HG03095 (cell line): ENCODE results near the gene DDIAS.
A peak's percentile ranks its signal among the peaks of the same experiment; 100 is the strongest.
"Not testable (repeated sequence)": the region's sequence is repeated elsewhere in the genome, so short reads cannot be mapped to it uniquely, and the experiment has no call there.

Experiments used
- ATAC-seq: cut with Tn5 transposase; IDR thresholded peaks from one replicate; pipeline ENCODE4 v1.9.1; 2021; ENCODE audit warnings: moderate library complexity; ENCODE audit not compliant: unreplicated experiment

Gene DDIAS, protein sequence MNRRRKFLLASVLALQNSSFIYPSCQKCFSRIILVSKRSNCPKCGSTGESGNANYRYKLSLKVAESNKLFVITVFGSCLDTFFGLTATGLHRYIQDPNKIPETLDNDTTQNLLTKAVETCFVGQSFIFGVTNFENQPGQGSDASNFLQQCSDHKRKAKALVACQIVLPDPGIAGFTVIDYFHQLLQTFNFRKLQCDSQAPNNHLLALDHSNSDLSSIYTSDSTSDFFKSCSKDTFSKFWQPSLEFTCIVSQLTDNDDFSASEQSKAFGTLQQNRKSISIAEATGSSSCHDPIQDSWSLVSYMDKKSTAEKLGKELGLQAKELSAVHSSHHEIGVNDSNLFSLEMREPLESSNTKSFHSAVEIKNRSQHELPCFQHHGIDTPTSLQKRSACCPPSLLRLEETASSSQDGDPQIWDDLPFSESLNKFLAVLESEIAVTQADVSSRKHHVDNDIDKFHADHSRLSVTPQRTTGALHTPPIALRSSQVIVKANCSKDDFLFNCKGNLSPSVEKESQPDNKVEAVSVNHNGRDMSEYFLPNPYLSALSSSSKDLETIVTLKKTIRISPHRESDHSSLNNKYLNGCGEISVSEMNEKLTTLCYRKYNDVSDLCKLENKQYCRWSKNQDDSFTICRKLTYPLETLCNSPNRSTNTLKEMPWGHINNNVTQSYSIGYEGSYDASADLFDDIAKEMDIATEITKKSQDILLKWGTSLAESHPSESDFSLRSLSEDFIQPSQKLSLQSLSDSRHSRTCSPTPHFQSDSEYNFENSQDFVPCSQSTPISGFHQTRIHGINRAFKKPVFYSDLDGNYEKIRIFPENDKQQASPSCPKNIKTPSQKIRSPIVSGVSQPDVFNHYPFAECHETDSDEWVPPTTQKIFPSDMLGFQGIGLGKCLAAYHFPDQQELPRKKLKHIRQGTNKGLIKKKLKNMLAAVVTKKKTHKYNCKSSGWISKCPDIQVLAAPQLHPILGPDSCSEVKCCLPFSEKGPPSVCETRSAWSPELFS

DNA sequence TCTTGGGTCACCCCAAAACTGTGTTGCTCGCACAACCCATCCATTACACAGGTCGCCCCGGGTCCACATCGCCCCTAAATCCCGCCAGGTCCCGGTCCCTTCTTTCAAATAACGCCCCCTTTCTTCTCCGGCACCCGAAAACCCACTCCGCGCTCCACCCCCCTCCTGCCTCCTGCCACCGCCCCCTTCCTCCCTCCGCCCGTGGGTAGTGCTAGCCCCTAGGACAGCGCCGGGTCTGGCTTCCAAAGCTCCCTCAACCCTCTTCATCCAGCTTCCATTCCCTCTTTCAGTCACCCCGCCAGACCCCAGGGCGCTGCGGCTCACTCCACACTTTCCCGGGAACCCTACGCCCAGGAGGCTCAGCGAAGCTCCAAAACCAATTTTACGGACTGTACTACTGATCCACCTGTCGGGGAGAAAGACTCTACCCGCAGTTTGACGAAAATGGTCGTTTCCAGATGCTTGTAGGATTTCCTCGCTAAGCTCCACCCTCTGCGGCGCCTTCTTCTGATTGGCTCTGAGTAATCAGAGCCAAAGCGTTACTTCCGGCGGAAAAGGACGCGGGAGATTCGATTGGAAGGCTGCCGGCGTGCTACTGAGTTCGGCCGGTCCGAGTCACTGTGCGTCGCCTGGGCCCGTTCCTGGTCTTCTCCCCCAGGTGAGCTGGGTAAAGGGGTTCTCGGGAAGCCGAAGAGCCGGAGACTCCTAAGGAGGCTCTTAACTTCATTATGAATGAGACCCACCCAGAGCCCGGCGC lies at the start of gene DDIAS:
TSS of gene DDIAS (plus strand) at position 572 of the 757 bp plus-strand sequence. CDS start 13,003 bp downstream, outside the sequence.
- ATAC-seq = peak; percentile 66

DNA sequence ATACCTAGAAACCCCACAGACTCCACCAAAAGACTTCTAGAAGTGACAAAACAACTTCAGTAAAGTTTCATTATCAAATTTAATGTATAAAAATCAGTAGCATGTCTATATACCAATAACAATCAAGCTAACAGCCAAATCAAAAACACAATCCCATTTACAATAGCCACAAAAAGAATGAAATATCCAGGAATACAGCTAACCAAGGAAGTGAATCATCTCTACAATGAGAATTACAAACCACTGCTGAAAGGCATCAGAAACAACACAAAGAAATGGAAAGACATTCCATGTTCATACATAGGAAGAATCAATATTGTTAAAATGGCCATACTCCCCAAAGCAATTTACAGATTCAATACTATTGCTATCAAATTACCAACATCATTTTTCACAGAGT lies 47.3 kb upstream of the DDIAS start:
- ATAC-seq = no peak

DNA sequence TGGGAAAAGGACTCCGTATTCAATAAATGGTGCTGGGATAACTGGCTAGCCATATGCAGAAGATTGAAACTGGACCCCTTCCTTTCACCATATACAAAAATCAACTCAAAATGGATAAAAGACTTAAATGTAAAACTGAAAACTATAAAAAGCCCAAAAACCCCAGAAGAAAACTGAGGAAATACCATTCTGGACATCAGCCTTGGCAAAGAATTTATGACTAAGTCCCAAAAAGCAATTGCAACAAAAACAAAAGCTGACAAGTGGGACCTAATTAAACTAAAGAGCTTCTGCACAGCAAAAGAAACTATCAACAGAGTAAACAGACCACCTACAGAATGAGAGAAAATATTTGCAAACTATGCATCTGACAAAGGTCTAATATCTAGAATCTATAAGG lies 46.6 kb upstream of the DDIAS start:
- not testable (repeated sequence) for ATAC-seq

DNA sequence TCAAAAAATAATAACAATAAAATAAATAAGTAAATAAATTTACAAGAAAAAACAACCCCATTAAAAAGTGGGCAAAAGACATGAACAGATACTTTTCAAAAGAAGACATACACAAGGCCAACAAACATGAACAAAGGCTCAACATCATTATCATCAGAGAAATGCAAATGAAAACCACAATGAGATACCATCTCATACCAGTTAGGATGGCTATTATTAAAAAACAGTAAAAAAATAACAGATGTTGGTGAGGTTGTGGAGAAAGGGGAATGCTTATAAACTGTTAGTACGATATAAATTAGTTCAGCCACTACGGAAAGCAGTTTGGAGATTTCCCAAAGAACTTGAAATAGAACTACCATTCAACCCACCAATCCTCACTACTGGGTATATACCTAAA lies 45.9 kb upstream of the DDIAS start:
- ATAC-seq = no peak

DNA sequence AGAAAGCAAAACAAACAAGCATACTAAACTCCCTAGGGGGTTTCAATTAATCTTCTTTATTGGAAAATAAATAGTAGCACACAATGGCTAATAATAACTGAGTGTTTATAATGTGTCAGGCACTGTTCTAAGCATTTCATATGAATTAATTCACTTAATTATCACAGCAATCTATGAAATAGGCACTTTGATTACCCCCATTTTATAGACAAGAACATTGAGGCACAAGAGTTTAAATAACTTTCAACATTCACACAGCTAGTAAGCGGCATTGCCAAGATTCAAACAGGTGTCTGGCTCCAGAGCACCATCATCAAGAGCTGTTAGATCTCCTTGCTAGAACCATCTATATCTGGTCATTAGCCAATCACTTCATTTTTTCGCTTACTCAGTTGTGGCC lies 44.4 kb upstream of the DDIAS start:
- ATAC-seq = no peak

DNA sequence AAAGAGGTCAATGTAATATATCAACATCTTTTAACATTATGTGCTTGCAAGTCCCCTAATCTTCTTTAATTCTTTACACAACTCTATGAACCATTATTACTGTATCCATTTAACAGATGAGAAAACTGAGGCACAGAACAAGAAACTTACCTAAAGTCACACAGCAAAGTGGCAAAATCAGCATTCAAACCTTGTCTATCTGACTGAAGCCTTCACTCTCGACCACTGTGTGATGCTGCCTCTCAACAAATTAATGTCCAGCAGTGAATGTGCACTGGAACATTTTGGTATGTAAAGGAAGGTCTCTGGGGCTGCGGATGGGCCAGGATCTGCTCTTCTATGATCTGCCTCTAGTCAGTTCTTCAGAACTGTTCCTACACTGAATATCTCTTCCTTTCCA lies 43.4 kb upstream of the DDIAS start:
- ATAC-seq = no peak

DNA sequence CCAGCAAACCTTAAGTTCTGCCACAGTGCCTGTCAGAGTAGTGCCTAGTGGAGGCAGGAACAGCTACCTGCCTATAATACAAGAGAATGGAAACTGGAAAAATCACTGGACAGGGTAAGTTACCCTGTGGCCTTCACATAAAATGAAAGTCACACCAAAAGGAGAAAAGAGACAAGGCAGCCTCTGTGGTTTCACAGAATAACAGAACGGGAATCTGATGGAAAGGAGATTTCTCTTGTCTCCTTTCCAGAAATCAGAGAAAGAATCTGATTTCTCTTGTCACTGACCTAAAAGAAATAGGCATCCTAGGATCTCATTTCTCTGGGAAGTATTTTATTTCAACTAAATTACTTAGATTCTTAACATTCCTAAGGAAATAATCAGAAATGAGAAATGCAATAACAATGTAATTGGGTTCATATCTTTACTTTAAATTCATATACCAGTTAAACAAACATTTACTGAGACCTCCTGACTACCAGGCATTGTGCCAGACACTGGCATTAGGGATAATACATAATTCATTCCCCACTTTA lies 42.9 kb upstream of the DDIAS start:
- no peak for ATAC-seq

DNA sequence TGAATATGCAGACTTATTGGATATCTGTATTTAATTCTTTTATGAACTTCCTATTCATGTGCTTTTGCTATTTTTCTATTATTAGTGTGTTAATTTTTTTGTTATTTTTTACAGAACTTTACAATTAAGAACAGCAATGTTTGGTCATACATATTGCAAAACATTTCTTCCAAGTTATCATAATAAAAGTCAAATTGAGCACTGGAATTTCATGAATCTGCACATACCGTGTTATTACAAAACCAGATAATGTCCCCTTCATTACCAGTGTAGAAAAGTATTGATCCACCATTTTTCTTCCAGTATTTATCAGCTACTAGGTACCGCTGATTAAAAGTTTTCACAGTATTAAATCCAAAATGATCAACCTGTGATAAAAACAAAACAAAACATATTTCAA lies 41.8 kb upstream of the DDIAS start:
- no peak for ATAC-seq

DNA sequence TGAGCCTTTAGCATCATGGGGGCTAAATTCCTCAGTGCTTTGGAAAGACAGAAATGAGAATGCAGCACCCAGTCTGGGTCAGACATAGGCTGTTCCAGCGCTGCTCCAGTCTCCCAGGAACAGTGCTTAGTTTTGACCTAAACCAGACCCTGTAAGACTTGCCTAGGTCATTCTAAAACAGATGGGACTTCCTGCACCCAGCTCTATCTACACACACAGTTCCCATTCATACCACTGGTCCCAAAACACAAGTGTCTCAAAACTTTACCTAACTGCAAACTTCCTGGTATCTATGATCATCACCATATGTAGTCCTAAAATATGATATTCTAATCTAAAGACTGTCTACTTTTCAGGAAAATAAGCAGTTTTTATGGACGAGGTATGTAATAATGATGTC lies 39.2 kb upstream of the DDIAS start:
- no peak for ATAC-seq

DNA sequence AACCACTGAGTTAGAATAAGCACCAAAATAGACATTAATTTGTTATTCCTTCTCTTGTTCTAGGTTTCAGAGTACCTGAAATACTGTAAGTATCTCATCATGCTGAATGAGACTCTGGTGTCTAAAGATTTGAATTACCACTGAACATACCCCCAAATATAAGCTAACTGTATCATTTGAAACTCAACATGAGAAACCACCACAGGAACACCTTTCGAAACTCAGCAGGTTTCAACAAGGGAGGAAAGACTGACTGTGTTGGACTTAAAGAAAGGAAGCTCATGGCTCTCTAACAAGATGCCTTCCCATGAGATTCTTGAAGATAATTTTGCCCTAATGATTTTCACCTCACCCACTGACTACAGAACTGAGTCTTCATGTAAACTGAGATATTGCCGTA lies 38.3 kb upstream of the DDIAS start:
- ATAC-seq = no peak

DNA sequence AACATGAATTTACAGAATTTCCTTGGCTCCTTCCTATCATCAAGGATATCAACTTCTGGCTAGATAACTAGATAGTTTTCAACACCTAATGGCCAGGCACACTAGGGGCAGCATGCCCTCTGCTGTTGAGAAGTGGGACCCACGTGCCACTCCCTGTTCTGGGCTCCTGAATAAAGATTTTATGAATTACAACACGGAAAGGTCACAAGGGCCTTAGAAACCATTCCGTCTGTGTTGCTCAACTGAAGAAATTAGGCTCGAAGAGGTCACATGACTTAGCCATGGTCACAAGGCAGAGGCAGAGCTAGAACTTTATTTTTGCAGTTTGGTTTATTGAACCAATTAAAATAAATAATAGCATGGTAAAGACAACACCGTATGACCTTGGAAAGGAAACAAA lies 37.3 kb upstream of the DDIAS start:
- no peak for ATAC-seq

DNA sequence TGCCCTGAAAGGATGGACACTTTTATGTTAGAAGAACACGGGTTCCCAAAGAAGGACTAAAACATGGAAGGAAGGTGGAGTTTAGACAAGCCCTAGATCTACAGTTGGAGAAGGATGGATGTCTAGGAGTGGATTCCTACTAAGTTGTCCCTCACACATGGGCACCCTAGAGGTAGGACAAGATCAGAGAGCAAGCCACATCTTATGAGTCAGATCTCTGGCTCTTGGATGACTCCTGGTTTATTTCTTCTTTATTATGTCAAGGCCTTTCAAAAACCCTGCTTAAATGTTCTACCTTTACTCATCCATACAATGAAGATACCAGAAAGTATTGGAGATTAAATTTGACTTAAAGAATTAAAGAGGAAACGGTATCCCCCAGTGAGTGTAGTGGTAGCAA lies 35.7 kb upstream of the DDIAS start:
- no peak for ATAC-seq

DNA sequence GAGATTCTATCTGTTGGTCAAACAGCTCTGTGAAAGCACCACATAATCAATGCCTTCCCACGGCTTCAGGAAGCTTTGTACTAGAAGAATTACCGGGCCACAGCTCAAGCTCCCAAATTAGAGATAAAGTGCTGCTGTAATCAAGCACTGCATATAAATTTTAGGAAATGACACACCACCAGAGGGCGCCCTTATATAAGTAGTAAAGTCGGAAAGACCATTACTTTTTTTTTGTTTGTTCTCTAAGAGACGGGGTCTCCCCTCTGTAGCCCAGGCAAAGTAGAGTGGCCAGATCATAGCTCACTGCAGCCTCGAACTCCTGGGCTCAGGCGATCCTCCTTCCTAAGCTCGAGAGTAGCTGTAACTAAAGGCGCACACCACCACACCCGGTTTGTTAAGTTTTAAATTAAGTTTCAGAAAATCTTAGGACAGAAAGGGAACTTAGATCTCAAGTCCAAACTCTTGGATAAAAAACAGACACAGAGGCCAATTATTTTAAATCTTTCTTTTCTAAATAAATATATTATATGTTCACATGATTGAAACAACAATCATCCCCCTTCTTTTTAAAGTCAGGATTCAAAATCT lies 33.9 kb upstream of the DDIAS start:
- no peak for ATAC-seq

DNA sequence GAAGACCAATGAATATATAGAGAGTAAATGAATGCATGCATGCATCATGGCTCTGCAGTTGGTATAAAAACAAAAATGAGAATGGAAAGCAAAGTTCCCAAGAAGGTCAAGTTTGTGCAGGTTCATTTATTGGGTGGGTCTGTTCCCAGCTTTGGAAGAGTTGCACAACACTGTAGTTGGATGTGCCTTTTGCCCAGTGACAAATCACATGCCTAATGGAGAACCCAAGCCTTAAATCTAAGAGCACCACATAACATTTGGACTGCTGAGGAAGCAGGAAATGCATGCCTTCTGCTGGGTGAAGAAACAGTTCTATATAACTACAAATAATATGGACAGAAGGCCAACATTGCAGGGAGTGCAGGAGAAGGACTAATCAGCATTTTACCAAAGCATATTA lies 31.9 kb upstream of the DDIAS start:
- ATAC-seq = no peak

DNA sequence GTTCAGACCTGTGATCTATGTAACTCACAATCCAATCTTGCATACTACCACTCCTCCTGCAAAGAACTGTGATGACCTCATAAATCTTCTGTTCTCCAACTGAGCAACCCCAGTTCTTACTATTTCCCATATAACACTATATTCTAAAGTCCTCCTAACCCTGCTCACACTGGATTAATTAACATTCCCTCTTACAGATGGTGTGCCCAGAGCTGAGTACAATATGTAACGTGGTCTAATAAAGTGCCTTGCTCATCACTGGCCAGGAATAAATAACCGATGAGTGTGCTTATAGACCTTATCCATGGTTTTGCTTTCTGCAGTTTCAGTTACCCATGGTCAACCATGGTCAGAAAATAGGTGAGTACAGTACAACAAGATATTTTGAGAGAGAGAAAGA lies 29.9 kb upstream of the DDIAS start:
- ATAC-seq = no peak

DNA sequence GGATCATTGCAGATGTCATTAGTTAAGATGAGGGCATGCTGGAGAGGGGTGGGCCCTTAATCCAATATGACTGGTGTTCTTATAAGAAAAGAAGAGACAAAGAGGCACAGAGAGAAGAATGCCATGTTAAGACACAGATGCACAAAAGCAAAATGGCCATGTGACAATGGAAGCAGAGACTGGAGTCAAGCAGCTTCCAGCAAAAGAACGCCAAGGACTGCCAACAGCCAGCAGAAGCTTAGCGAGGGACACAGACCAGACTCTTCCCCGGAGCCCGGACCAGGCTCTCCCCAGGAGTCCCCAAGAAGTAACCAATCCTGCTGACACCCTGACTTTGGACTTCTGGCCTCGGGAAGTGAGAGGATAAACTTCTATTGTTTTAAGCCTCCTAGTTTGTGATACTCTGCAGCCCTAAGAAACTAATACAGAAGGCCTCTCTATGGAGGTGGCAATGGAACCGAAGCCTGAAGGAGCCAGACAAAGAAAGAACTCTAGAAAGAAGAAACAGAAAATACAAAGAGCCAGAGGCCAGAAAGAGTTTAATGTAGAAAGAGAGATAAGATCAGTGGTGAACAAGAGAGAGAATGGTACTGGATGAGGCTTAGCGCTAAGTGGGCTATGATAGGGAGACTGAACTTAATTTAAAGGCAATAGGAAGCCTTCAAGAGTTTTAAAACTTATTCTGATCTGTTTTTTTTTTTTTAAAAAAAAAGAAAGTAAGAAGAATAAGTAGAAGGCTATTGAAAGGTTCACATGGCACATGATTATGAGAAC lies 29.0 kb upstream of the DDIAS start:
- ATAC-seq = no peak

DNA sequence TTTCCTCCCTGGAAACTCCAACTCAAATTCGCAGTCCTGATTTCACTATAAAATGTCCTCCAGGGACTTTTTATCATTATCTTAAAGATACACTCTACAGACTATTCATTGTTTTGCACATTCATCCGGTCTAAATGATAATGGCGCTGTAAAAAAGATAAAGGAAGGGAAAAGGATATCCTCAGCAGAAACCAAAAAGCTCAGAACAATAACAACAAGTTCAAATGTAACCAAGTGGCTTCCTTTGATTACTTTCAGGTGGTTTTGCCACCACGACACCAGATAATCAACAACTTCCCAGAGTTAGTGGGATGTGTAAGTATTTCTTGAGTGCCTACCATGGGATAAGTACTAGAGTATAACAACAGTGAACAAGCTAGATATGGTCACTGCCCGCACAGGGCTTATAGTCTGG lies 27.6 kb upstream of the DDIAS start:
- no peak for ATAC-seq

DNA sequence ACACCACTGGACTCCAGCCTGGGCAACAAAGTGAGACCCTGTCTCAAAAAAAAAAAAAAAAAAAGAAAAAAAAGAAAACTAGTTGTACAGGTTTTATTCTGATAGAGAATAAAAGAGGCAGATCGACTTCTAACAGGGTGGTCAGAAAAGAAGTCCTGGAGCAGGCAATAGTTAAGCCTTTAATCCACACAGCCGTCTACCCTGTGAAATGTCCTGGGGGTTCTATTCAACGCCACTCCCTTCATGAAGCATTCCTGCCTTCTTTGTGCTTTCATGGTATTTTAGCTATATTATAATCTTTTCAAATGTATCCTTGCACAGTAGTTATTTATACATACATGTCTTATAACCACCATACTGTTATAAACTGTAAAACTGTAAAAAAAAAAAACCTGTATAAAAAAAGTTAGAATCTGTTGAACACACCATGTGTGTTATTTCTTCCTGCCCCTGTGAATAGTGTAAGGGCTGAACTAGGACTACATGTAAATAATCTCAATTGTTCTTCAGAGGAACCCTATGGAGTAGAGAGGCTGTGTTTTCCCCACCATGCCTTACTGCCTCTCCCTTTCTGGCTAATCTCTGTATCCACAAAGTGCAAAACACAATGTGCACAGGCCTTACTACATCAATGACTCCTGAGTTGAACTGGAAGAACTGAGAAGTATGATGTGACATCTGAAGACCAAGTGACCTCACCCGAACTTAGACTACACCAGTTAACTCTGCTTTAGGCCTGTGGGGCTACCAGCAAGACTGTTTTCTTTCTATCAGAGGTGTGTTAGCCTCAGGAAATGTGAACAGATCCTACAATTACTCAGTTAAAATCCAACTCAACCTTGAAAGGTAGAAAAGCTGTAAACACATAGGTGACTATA lies 26.7 kb upstream of the DDIAS start:
- ATAC-seq = no peak

DNA sequence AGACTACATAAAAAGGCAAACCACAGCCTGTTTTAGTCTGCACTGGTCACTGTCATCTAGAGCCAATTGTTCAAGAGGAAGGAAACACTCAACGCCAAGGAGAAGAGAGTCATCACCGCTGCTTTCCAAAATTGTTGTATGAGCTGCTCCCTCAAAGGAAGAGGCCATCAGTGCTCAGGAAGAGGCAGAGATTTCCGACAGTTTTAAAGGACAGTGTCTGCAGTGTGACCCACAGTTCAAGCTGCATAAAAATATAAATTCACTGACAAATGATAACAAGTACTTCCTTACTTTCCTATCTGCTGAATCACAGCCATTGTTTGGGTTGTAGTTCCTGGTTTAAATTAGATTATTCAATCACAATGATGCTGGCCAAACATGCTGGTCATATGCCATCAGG lies 17.7 kb upstream of the DDIAS start:
- no peak for ATAC-seq
